Vagina (tissue), 2 donors: ENCODE measurements around the gene IGHMBP2. TPM values are rescaled to one million over a fixed set of nuclear protein-coding genes. Genes with fewer than 3 reads are reported as not detected.

Source experiments
- DNase-seq, 2 donors: peaks; one replicate each; pipeline ENCODE4 v3.0.0-alpha.2; 2017; ENCODE audit errors: extremely low spot score in 2 of 2
- H3K27ac ChIP-seq: fragments of 200-600 bp; sonication (generic); one replicate; pipeline ENCODE4 v1.5.1; 2019
- H3K27me3 ChIP-seq: fragments of 200-600 bp; sonication (generic); one replicate; pipeline ENCODE4 v1.5.1; 2019
- H3K36me3 ChIP-seq, 2 donors: fragments of 200-600 bp; sonication (generic); one replicate each; pipeline ENCODE4 v1.5.1; 2017 to 2019
- H3K4me1 ChIP-seq: fragments of 200-600 bp; sonication (generic); one replicate; pipeline ENCODE4 v1.5.1; 2019
- H3K4me3 ChIP-seq, 2 donors: fragments of 200-600 bp; sonication (generic); 1 replicate in 1 of 2; 2 replicates in 1 of 2; pipeline ENCODE4 v1.5.1; 2016 to 2019
- H3K9me3 ChIP-seq: fragments of 200-600 bp; sonication (generic); one replicate; pipeline ENCODE4 v1.5.1; 2019
- POLR2A ChIP-seq, 2 donors: fragments of 450-650 bp; IDR thresholded peaks; one replicate each; pipeline ENCODE4 v1.6.1; 2017; ENCODE audit warnings: antibody characterized with exemption in 2 of 2, mild to moderate bottlenecking in 2 of 2, moderate library complexity in 2 of 2
- POLR2AphosphoS5 ChIP-seq, 2 donors: sonication (generic); formaldehyde crosslinking; IDR thresholded peaks; one replicate each; pipeline ENCODE4 v1.9.0; 2017; ENCODE audit warnings: antibody characterized with exemption in 2 of 2, mild to moderate bottlenecking in 2 of 2, low read depth in 1 of 2; ENCODE audit not compliant: insufficient read depth in 1 of 2
- intact Hi-C: fragments of 100-400 bp; cut with DNase I; formaldehyde crosslinking; loops from one replicate; pipeline ENCODE4 v1.15.1; 2023
- total RNA-seq: library from RNA; depleted of rRNA; stranded (reverse); fragments of >200 nt; gene quantifications from one replicate; pipeline ENCODE4 v1.2.3, GENCODE V29; 2016
- TF ChIP-seq, protein P1 (sequence below), 3 experiments: fragments of 450-650 bp in 2 of 3; fragments of 200-600 bp in 1 of 3; sonication (generic) in 1 of 3; IDR thresholded peaks; one replicate each; pipeline ENCODE4 v1.5.1; 2017 to 2019; ENCODE audit warnings: antibody characterized with exemption in 3 of 3, mild to moderate bottlenecking in 2 of 3, moderate library complexity in 2 of 3

Gene IGHMBP2
- total RNA-seq, 1 donor from 2014 or later: 8.3 TPM

- Histone ChIP-seq H3K4me3 (no peak overlapping the region), H3K36me3 (peaks cover 0 to 73% of the 10 kb centered on the region in 2 donors), H3K27me3 (no peaks in the 10 kb centered on the region), H3K9me3 (no peaks in the 10 kb centered on the region), H3K4me1 (no peaks in the 10 kb centered on the region), H3K27ac (no peak overlapping the region)
- no peak for TF ChIP-seq POLR2A (IDR thresholded peaks at IDR 0.05)
- TF ChIP-seq POLR2AphosphoS5 (IDR thresholded peaks at IDR 0.05; ENCODE audit: insufficient read depth in 1 of 2, low read depth in 1 of 2): no peak
- TF ChIP-seq, protein P1, sequence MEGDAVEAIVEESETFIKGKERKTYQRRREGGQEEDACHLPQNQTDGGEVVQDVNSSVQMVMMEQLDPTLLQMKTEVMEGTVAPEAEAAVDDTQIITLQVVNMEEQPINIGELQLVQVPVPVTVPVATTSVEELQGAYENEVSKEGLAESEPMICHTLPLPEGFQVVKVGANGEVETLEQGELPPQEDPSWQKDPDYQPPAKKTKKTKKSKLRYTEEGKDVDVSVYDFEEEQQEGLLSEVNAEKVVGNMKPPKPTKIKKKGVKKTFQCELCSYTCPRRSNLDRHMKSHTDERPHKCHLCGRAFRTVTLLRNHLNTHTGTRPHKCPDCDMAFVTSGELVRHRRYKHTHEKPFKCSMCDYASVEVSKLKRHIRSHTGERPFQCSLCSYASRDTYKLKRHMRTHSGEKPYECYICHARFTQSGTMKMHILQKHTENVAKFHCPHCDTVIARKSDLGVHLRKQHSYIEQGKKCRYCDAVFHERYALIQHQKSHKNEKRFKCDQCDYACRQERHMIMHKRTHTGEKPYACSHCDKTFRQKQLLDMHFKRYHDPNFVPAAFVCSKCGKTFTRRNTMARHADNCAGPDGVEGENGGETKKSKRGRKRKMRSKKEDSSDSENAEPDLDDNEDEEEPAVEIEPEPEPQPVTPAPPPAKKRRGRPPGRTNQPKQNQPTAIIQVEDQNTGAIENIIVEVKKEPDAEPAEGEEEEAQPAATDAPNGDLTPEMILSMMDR (IDR thresholded peaks at IDR 0.05): no peak
- DNase-seq: no peak
- intact Hi-C loops: no loop called here
These were observed 12.7 kb downstream of the IGHMBP2 start for GRCh38 chr11:68916439-68916838.

DNA sequence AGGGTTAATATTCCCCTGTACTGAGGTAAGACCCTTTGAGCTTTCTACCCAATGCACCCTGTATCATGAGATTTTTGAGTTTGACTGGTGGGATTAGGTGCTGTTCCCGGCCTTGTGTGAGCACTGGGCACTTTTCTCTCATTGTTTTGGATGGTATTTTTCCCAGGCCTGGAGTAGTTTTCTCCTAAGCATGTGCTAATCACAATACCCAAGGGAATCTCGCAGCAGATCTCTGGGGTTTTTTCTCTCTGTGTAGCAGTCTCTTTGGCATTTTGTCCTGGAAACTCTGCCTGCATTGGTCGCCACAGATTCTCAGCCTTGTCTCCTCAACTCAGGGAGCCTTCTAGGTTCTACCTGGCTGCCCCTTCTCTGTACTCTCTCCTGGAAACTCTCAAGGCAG is 19.9 kb downstream of the IGHMBP2 start:
- TF ChIP-seq, protein P1 (IDR thresholded peaks at IDR 0.05): no peak
- no peak for TF ChIP-seq POLR2AphosphoS5 (IDR thresholded peaks at IDR 0.05; ENCODE audit: insufficient read depth in 1 of 2, low read depth in 1 of 2)
- TF ChIP-seq POLR2A (IDR thresholded peaks at IDR 0.05): no peak
- DNase-seq: no peak
- H3K9me3 ChIP-seq: peaks cover 12% of the 10 kb centered on the region
- no peak overlapping the region for H3K4me3 ChIP-seq
- intact Hi-C loops: no loop called here
- peaks cover 0 to 60% of the 10 kb centered on the region in 2 donors for H3K36me3 ChIP-seq
- no peak overlapping the region for H3K27ac ChIP-seq
- H3K4me1 ChIP-seq: no peaks in the 10 kb centered on the region
- H3K27me3 ChIP-seq: no peaks in the 10 kb centered on the region

- DNase-seq: no peak
- Histone ChIP-seq H3K36me3 (peaks cover 0 to 62% of the 10 kb centered on the region in 2 donors), H3K4me1 (no peaks in the 10 kb centered on the region), H3K4me3 (no peak overlapping the region), H3K9me3 (peaks cover 12% of the 10 kb centered on the region), H3K27ac (no peak overlapping the region), H3K27me3 (no peaks in the 10 kb centered on the region)
- intact Hi-C loops: no loop called here
- TF ChIP-seq POLR2A (IDR thresholded peaks at IDR 0.05) (no peak), POLR2AphosphoS5 (IDR thresholded peaks at IDR 0.05; ENCODE audit: insufficient read depth in 1 of 2, low read depth in 1 of 2) (no peak)
- TF ChIP-seq, protein P1 (IDR thresholded peaks at IDR 0.05): no peak
These were observed 20.6 kb downstream of the IGHMBP2 start for GRCh38 chr11:68924073-68924925.

DNA sequence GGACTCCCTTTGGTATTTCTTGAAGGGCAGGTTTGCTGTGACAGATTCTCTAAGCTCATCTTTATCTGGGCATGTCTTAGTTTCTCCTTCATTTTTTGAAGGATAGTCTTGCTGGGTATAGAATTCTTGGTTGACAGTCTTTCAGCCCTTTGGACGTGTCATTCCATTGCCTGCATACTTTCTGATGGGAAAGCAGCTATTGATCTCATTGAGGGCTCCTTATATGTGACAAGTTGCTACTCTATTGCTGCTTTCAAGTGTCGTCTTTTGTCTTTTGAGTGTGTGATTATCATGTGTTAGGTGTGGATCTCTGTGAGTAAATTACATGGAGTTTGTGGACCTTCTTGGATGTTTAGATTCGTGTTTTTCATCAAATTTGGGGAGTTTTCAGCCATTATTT is 21.9 kb downstream of the IGHMBP2 start:
- no peak for DNase-seq
- intact Hi-C loops: no loop called here
- H3K27me3 ChIP-seq: no peaks in the 10 kb centered on the region
- H3K4me3 ChIP-seq: no peak overlapping the region
- peaks cover 12% of the 10 kb centered on the region for H3K9me3 ChIP-seq
- TF ChIP-seq POLR2A (IDR thresholded peaks at IDR 0.05) (no peak), POLR2AphosphoS5 (IDR thresholded peaks at IDR 0.05; ENCODE audit: insufficient read depth in 1 of 2, low read depth in 1 of 2) (no peak)
- TF ChIP-seq, protein P1 (IDR thresholded peaks at IDR 0.05): no peak
- H3K27ac ChIP-seq: no peak overlapping the region
- peaks cover 0 to 63% of the 10 kb centered on the region in 2 donors for H3K36me3 ChIP-seq
- H3K4me1 ChIP-seq: no peaks in the 10 kb centered on the region
